Small intestine (tissue), 16 donors: ENCODE results near the gene OR8U1. TPM values are rescaled to one million over a fixed set of nuclear protein-coding genes. Genes with fewer than 3 reads are reported as not detected.

Experiments
- DNase-seq, 2 donors: peaks; one replicate each; pipeline versions ENCODE4 v3.0.0 to v3.0.0-alpha.2; 2013
- FAIRE-seq: peaks from 2 replicates; lab custom pipeline; 2012; peaks lifted over from hg19 to GRCh38; lab: Jason Lieb, UNC
- H3K27ac ChIP-seq, 3 donors: one replicate each; pipeline ENCODE4 v1.5.1; 2013; ENCODE audit warnings: low read length in 2 of 3, mild to moderate bottlenecking in 2 of 3, control low read depth in 1 of 3, inconsistent platforms in 1 of 3, low read depth in 1 of 3, moderate library complexity in 1 of 3
- H3K27me3 ChIP-seq, 3 donors: one replicate each; pipeline ENCODE4 v1.6.1; 2013; ENCODE audit warnings: low read length in 3 of 3, inconsistent platforms in 1 of 3; ENCODE audit not compliant: control insufficient read depth in 3 of 3, insufficient read depth in 3 of 3
- H3K36me3 ChIP-seq, 3 donors: one replicate each; pipeline ENCODE4 v1.6.1; 2013; ENCODE audit warnings: low read length in 3 of 3, inconsistent platforms in 1 of 3, low read depth in 1 of 3, mild to moderate bottlenecking in 1 of 3, moderate library complexity in 1 of 3; ENCODE audit not compliant: control insufficient read depth in 3 of 3, insufficient read depth in 2 of 3
- H3K4me1 ChIP-seq, 3 donors: one replicate each; pipeline ENCODE4 v1.6.1; 2013; ENCODE audit warnings: low read length in 2 of 3, inconsistent platforms in 1 of 3, low read depth in 1 of 3, mild to moderate bottlenecking in 1 of 3, moderate library complexity in 1 of 3; ENCODE audit not compliant: control insufficient read depth in 3 of 3, insufficient read depth in 2 of 3
- H3K4me3 ChIP-seq, 3 donors: one replicate each; pipeline ENCODE4 v1.5.1; 2013; ENCODE audit warnings: low read length in 3 of 3, control low read depth in 1 of 3, inconsistent platforms in 1 of 3, low read depth in 1 of 3, mild to moderate bottlenecking in 1 of 3, moderate library complexity in 1 of 3
- H3K9me3 ChIP-seq, 2 donors: one replicate each; pipeline ENCODE4 v1.6.1; 2013; ENCODE audit warnings: low read depth in 1 of 2, low read length in 1 of 2; ENCODE audit not compliant: control insufficient read depth in 2 of 2, insufficient read depth in 1 of 2
- WGBS, 3 donors: extraction: QIAGEN DNeasy Blood & Tissue Kit; methylation state at CpG; one replicate each; pipeline ENCODE4 v1.1.7; 2013; 5-methylcytosine and 5-hydroxymethylcytosine counted together
- long read RNA-seq, 10 donors: transcript quantifications; one replicate each; lab custom pipeline, GENCODE V29; 2026
- polyA plus RNA-seq, 4 donors: library from polyadenylated mRNA; stranded (reverse) in 3 of 4; unstranded in 1 of 4; fragments of 200-250 nt in 3 of 4; fragments of 120-200 nt in 1 of 4; gene quantifications; one replicate each; pipeline versions ENCODE4 v1.2.1 to v1.2.3, GENCODE V29; 2013
- donor health status: healthy with polysubstance abuse.
- donor health status: control.
- donor health status: control.
- donor health status: Bipolar disorder and iron deficiency.
- donor health status: healthy.

OR8U1 gene
- not detected for polyA plus RNA-seq
- long read RNA-seq, donor 1, result 0 reads
- long read RNA-seq, donor 2, result 0 reads
- long read RNA-seq, donor 3, result 0 reads
- long read RNA-seq, donor 4, result 0 reads
- long read RNA-seq, donor 5, result 0 reads
- long read RNA-seq, donor 6, result 0 reads
- long read RNA-seq, donor 7, result 0 reads
- long read RNA-seq, donor 8, result 0 reads
- long read RNA-seq, donor 9, result 0 reads
- long read RNA-seq, donor 10, result 0 reads

DNA sequence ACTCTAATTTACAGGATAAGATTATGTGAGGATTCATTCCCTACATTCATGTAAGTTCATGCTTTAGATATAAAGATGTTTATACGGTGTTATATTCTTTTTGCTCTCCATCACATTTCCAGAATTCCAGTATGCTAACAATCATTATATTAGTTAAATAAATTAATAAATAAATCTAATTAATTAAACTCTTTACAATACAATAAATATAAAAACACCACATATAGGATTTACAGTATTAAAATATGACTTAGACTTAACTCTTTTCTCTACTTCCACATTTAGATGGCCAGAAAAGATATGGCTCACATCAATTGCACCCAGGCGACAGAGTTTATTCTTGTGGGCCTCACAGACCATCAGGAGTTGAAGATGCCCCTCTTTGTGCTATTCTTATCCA is at the start of gene OR8U1:
OR8U1 (plus strand) TSS at position 301 of the 400 bp plus-strand sequence; CDS start at position 301, 0 bp downstream.
- H3K4me1 ChIP-seq, result no peaks in the 10 kb centered on the region
- H3K36me3 ChIP-seq, result no peaks in the 10 kb centered on the region
- H3K27ac ChIP-seq, result no peak within 1 kb of the TSS
- no peak within 1 kb of the TSS for H3K4me3 ChIP-seq
- no peaks in the 10 kb centered on the region for H3K27me3 ChIP-seq
- FAIRE-seq, result no peak
- H3K9me3 ChIP-seq, result peaks cover 0 to 2% of the 10 kb centered on the region in 2 donors
- WGBS, 3 donors, result 70 to 83% (median 79%) methylated on average over 2 of the region's 2 CpGs
- DNase-seq, result no peak

DNA sequence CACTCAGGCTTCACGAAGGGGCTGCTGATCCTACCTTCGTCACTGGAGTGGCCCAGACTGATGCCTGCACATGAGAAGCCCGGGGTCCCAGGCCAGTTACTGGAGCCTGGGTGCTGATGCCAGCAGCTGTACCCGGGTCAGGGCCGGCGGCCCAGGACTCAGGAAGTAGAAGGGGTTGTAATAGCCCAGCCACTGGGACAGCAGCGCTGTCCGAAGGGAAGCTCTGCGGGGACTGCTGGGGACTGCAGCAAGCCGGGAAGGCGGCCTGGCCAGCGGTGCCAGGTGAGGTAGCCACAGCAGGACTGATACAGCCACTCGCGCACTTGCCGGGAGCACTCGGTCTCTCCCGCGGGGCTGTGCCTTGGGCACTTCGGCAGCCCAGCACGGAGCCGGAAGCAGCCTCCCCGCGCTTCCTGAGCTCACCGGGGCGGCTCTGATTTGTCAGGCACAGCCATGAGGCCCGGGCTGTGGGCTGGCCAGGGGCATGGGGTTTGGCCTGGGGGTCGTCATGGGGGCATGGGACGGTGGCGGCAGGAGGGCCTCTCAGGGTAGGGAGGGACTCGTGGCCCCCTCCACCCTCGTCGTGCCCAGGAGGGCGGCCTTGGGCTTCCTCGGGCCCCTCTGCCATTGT is 43.4 kb upstream of the OR8U1 start:
- H3K36me3 ChIP-seq, result no peaks in the 10 kb centered on the region
- no peaks in the 10 kb centered on the region for H3K4me1 ChIP-seq
- FAIRE-seq, result no peak
- no peak overlapping the region for H3K27ac ChIP-seq
- 88 to 92% (median 90%) methylated on average over 33 to 34 of the region's 34 CpGs for WGBS, 3 donors
- DNase-seq, result no peak
- no peak overlapping the region for H3K4me3 ChIP-seq
- H3K9me3 ChIP-seq, result peaks cover 0 to 2% of the 10 kb centered on the region in 2 donors
- no peaks in the 10 kb centered on the region for H3K27me3 ChIP-seq

DNA sequence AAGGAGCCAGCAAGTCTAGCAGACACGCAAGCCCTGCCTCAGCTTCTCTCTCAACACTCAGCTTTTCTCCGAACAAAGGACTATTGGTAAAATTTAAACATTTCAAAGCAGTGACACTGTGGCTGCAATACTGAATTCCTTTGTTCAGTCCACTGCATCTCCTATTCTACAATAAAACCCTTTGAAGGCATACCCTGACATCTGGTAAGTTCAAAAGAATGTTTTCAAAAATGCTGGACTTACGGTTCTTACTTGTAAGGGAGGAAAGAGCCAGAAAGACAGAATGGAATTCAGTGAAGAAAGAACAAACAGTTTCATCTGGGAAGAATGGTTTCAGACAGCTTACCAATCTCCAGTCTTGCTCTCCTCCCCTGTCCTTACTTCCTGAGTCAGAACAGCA is 42.3 kb upstream of the OR8U1 start:
- no peaks in the 10 kb centered on the region for H3K36me3 ChIP-seq
- no peak overlapping the region for H3K27ac ChIP-seq
- H3K9me3 ChIP-seq, result peaks cover 0 to 2% of the 10 kb centered on the region in 2 donors
- 74 to 86% (median 85%) methylated on average over 3 of the region's 3 CpGs for WGBS, 3 donors
- FAIRE-seq (no peak), DNase-seq (no peak)
- H3K27me3 ChIP-seq, result no peaks in the 10 kb centered on the region
- H3K4me3 ChIP-seq, result no peak overlapping the region
- no peaks in the 10 kb centered on the region for H3K4me1 ChIP-seq

DNA sequence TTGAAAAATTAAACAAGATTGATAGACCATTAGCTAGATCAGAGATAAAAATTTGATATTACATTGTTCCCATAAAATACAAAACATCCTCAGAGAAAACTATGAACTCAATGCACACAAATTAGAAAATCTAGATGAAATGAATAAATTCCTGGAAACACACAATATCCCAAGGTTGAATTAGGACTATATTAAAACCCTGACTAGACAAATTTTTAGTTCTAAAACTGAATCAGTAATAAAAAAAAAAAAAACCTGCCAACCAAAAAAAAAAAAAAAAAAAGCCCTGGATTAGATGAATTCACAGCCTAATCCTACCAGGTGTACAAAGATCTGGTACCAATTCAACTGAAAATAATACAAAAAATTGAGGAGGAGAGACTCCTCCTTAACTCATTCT is 35.1 kb upstream of the OR8U1 start:
- Histone ChIP-seq H3K9me3 (no peaks in the 10 kb centered on the region), H3K4me1 (no peaks in the 10 kb centered on the region), H3K4me3 (no peak overlapping the region), H3K27me3 (no peaks in the 10 kb centered on the region), H3K36me3 (no peaks in the 10 kb centered on the region), H3K27ac (no peak overlapping the region)
- DNase-seq, result no peak
- FAIRE-seq, result no peak

DNA sequence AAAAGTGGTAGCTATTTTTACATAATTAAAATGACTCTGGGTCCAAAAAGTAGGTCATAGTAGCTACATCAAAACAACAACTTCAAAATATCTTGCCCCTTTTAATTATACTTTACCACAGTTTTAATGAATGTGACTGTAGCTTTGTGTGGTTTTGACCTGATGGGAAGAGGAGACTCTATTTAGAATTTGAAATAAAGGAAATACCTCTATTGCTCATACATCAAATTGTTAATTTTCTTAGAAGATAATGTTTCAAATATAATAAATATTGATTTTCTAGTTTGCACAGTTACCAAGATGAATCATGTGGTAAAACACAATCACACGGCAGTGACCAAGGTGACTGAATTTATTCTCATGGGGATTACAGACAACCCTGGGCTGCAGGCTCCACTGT is 29.7 kb upstream of the OR8U1 start, which contains the start of gene OR8K1:
OR8K1 (plus strand) TSS at position 301 of the 400 bp plus-strand sequence; CDS start at position 301, 0 bp downstream.
- 81 to 90% (median 83%) methylated on average over 1 of the region's 1 CpG for WGBS, 3 donors
- Histone ChIP-seq H3K4me3 (no peak within 1 kb of the TSS), H3K27me3 (no peaks in the 10 kb centered on the region), H3K9me3 (no peaks in the 10 kb centered on the region), H3K27ac (no peak within 1 kb of the TSS), H3K36me3 (no peaks in the 10 kb centered on the region), H3K4me1 (no peaks in the 10 kb centered on the region)
- DNase-seq (no peak), FAIRE-seq (no peak)

DNA sequence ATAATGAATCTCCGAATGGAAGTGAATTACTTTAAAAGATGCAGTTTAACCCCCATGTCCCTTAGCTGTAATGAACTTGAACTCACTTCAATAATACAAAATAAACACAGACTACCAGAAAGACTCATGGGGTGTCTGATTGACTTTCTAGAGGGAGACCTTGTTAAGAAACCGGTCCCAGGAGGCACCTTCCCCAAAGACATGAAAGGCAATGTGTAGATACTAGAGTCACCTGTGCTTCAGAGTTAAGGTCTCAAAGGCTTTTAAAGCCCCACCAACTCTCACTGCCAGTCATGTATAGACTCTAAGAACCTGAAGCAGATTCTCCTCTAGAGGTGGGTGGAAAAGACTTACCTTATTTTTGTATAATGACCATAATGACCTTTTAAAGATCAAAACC is 21.4 kb upstream of the OR8U1 start, which contains the start of gene OR8J1:
OR8J1 (plus strand) TSS at position 301 of the 400 bp plus-strand sequence. CDS start 5,956 bp downstream, outside the sequence.
- no peak for DNase-seq
- H3K4me3 ChIP-seq, result no peak within 1 kb of the TSS
- FAIRE-seq, result no peak

DNA sequence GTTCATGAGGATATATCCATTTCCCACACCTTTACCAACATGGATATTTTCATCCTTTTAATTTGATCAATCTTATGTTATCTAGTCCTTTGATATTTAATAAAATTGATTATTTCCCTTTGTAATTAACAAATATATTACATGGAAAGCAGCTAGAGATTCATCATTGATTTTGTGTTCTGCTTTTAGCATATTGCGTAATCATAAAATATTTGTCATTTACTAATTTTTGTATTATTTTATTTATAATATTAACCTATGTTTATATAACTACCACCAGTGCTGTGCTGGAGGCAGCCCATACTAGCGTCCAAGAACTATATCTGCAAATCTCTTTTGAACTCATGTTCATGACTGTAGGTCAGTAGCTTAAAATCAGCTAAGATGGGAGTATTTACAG is 4.7 kb downstream of the OR8U1 start:
- H3K4me3 ChIP-seq, result no peak overlapping the region
- 77 to 80% (median 79%) methylated on average over 2 of the region's 2 CpGs for WGBS, 3 donors
- H3K27me3 ChIP-seq, result no peaks in the 10 kb centered on the region
- no peaks in the 10 kb centered on the region for H3K4me1 ChIP-seq
- no peak overlapping the region for H3K27ac ChIP-seq
- no peak for FAIRE-seq
- H3K9me3 ChIP-seq, result peaks cover 0 to 2% of the 10 kb centered on the region in 2 donors
- no peak for DNase-seq
- no peaks in the 10 kb centered on the region for H3K36me3 ChIP-seq

More for the DNA sequence above, 21.4 kb upstream of the OR8U1 start, which contains the start of gene OR8J1:
- 53 to 88% (median 65%) methylated on average over 2 of the region's 2 CpGs for WGBS, 3 donors
- no peak within 1 kb of the TSS for H3K27ac ChIP-seq
- H3K36me3 ChIP-seq, result no peaks in the 10 kb centered on the region
- H3K4me1 ChIP-seq, result no peaks in the 10 kb centered on the region
- H3K27me3 ChIP-seq, result no peaks in the 10 kb centered on the region
- no peaks in the 10 kb centered on the region for H3K9me3 ChIP-seq

DNA sequence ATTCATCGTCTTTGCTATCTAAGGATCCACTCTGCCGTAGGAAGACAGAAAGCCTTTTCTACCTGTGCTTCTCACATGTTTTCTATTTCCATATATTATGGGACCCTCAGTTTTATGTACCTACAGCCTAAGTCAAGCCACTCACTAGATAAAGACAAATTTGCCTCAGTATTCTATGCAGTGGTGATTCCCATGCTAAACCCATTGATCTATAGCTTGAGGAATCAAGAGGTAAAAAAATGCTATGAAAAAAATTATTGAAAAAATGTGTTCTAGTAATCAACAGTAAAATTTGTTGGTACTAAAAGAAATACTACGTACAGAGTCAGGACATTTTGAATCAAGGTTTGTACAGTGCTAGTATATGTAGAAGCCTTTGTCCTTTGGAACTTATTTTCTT is 19.0 kb downstream of the OR8U1 start:
- WGBS, 3 donors, result 67 to 87% (median 74%) methylated on average over 3 of the region's 3 CpGs
- peak overlapping the region in 1 of 3 donors; percentile 52 for H3K27ac ChIP-seq
- DNase-seq (no peak), FAIRE-seq (no peak)
- no peaks in the 10 kb centered on the region for H3K27me3 ChIP-seq
- H3K36me3 ChIP-seq, result no peaks in the 10 kb centered on the region
- peaks cover 0 to 6% (median 0%) of the 10 kb centered on the region in 3 donors for H3K4me1 ChIP-seq
- no peaks in the 10 kb centered on the region for H3K9me3 ChIP-seq
- H3K4me3 ChIP-seq, result no peak overlapping the region
